ENCODE data around the gene TCP11L1. TPM values are rescaled to one million over a fixed set of nuclear protein-coding genes. Genes with fewer than 3 reads are reported as not detected.

Gene TCP11L1
- total and polyA plus RNA-seq, 12 donors, result 3.0 to 35.2 (median 13.3) TPM

- no peak for DNase-seq
- Histone ChIP-seq H3K9me3 (replicated peaks in 1 of 3) (no peaks in the 10 kb centered on the region), H3K36me3 (replicated peaks in 1 of 2) (no peaks in the 10 kb centered on the region), H3K4me3 (no peak overlapping the region), H3K4me1 (replicated peaks in 1 of 2) (no peaks in the 10 kb centered on the region), H3K27me3 (no peaks in the 10 kb centered on the region), H3K27ac (no peak overlapping the region)
- intact Hi-C loops (cut with DNase I), result no loop called here
- TF ChIP-seq POLR2A (IDR thresholded peaks at IDR 0.05) (no peak), CTCF (IDR thresholded peaks at IDR 0.05) (no peak)
- WGBS, 4 donors, result 44 to 65% (median 60%) methylated on average over 2 of the region's 2 CpGs
Measured at GRCh38 chr11:33005175-33005574, 34.2 kb upstream of the TCP11L1 start.

DNA sequence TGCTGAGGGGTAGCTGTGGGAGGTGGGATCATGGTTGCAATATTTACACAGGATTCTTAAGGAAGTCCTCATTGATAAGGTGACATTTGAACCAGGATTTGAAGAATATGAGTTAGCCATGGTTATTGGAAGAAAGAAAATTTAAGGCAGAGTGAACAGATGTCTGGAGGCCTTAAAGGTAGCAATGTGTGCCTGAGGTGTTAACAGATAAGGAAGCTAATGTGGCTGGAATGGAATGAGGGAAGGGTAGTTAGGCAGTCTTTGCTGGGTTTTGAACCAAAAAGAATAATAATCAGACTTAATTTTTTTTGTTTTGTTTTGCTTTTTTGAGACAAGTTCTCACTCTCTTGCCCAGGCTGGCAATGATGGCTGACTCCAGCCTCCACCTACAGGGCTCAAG is 33.4 kb upstream of the TCP11L1 start:
- Histone ChIP-seq H3K4me3 (no peak overlapping the region), H3K36me3 (replicated peaks in 1 of 2) (no peaks in the 10 kb centered on the region), H3K9me3 (replicated peaks in 1 of 3) (no peaks in the 10 kb centered on the region), H3K27me3 (no peaks in the 10 kb centered on the region), H3K4me1 (replicated peaks in 1 of 2) (no peaks in the 10 kb centered on the region), H3K27ac (no peak overlapping the region)
- intact Hi-C loops (cut with DNase I), result no loop called here
- DNase-seq, result no peak
- TF ChIP-seq CTCF (IDR thresholded peaks at IDR 0.05), result no peak
- no peak for TF ChIP-seq POLR2A (IDR thresholded peaks at IDR 0.05)

GRCh38 chr11:33013755-33014154 is 25.6 kb upstream of the TCP11L1 start:
- intact Hi-C loops (cut with DNase I), result no loop called here
- no peak for TF ChIP-seq CTCF (IDR thresholded peaks at IDR 0.05)
- TF ChIP-seq POLR2A (IDR thresholded peaks at IDR 0.05), result no peak
- H3K27me3 ChIP-seq, result peaks cover 7% of the 10 kb centered on the region
- WGBS, 4 donors, result 61 to 67% (median 65%) methylated on average over 1 of the region's 1 CpG
- no peak overlapping the region for H3K4me3 ChIP-seq
- peaks cover 3 to 15% of the 10 kb centered on the region in 2 donors for H3K4me1 ChIP-seq (replicated peaks in 1 of 2)
- H3K9me3 ChIP-seq (replicated peaks in 1 of 3), result no peaks in the 10 kb centered on the region
- no peak overlapping the region for H3K27ac ChIP-seq
- DNase-seq, result no peak
- H3K36me3 ChIP-seq (replicated peaks in 1 of 2), result no peaks in the 10 kb centered on the region

- peak within 1 kb of the TSS in 1 of 5 donors; percentile 29 for H3K27ac ChIP-seq
- 3 to 5% (median 4%) methylated on average over 6 to 89 of the region's 89 CpGs for WGBS, 4 donors
- TF ChIP-seq POLR2A (IDR thresholded peaks at IDR 0.05) (no peak), CTCF (IDR thresholded peaks at IDR 0.05) (no peak)
Measured at GRCh38 chr11:33015621-33016551, 23.5 kb upstream of the TCP11L1 start, which contains the start of gene DEPDC7. Gene DEPDC7 (plus strand): TSS chr11:33015878. CDS start chr11:33015956, 78 bp downstream.

More at GRCh38 chr11:33015621-33016551, 23.5 kb upstream of the TCP11L1 start, which contains the start of gene DEPDC7:
- H3K36me3 ChIP-seq (replicated peaks in 1 of 2), result no peaks in the 10 kb centered on the region
- intact Hi-C loops (cut with DNase I), result no loop called here
- peak within 1 kb of the TSS in 2 of 4 donors; percentile 30 to 76 for H3K4me3 ChIP-seq
- peak; percentile 73 to 85 (median 78) for DNase-seq
- H3K4me1 ChIP-seq (replicated peaks in 1 of 2), result peaks cover 3 to 15% of the 10 kb centered on the region in 2 donors
- peaks cover 7% of the 10 kb centered on the region for H3K27me3 ChIP-seq
- H3K9me3 ChIP-seq (replicated peaks in 1 of 3), result no peaks in the 10 kb centered on the region
